Uterus (tissue), 4 donors: ENCODE results near the gene NR2F2. TPM values are rescaled to one million over a fixed set of nuclear protein-coding genes. Genes with fewer than 3 reads are reported as not detected.

Source experiments
- DNase-seq, 2 donors: peaks; one replicate each; pipeline ENCODE4 v3.0.0-alpha.2; 2019 to 2020
- H3K27ac ChIP-seq, 2 donors: fragments of 200-600 bp; sonication (generic); 1 replicate in 1 of 2; 2 replicates in 1 of 2; pipeline ENCODE4 v1.5.1; 2016 to 2018
- H3K27me3 ChIP-seq, 2 donors: fragments of 200-600 bp; sonication (generic); one replicate each; pipeline ENCODE4 v1.5.1; 2018 to 2019; ENCODE audit warnings: control low read depth in 1 of 2
- H3K36me3 ChIP-seq, 2 donors: fragments of 200-600 bp; sonication (generic); one replicate each; pipeline ENCODE4 v1.5.1; 2019; ENCODE audit warnings: control low read depth in 1 of 2
- H3K4me1 ChIP-seq, 2 donors: fragments of 200-600 bp; sonication (generic); one replicate each; pipeline ENCODE4 v1.5.1; 2018 to 2019; ENCODE audit warnings: control low read depth in 1 of 2
- H3K4me3 ChIP-seq, 2 donors: fragments of 200-600 bp; sonication (generic); 1 replicate in 1 of 2; 2 replicates in 1 of 2; pipeline ENCODE4 v1.5.1; 2018 to 2019; ENCODE audit warnings: mild to moderate bottlenecking in 1 of 2
- H3K9me3 ChIP-seq, 2 donors: fragments of 200-600 bp; sonication (generic); one replicate each; pipeline ENCODE4 v1.5.1; 2019; ENCODE audit warnings: control low read depth in 1 of 2
- CTCF ChIP-seq, 4 experiments: fragments of 200-600 bp in 2 of 4; fragments of 450-650 bp in 2 of 4; sonication (generic) in 2 of 4; IDR thresholded peaks; one replicate each; pipeline ENCODE4 v1.5.1; 2016 to 2019; ENCODE audit warnings: antibody characterized with exemption in 4 of 4, mild to moderate bottlenecking in 2 of 4, moderate library complexity in 1 of 4
- POLR2A ChIP-seq, 2 donors: fragments of 450-650 bp; IDR thresholded peaks; one replicate each; pipeline ENCODE4 v1.6.1; 2016; ENCODE audit warnings: antibody characterized with exemption in 2 of 2, mild to moderate bottlenecking in 1 of 2, moderate library complexity in 1 of 2
- intact Hi-C: fragments of 100-400 bp; cut with DNase I; formaldehyde crosslinking; loops from one replicate; pipeline ENCODE4 v1.15.1; 2023; ENCODE audit warnings: low total_unique reads
- total RNA-seq, 4 donors: library from RNA; depleted of rRNA in 3 of 4; stranded (reverse); fragments of >200 nt in 3 of 4; gene quantifications; one replicate each; pipeline versions ENCODE4 v1.1.0 to v1.2.4, GENCODE V29; 2014 to 2023
- donor health status: DM: yes; HTN: yes; CAD: no.

Gene NR2F2
- total RNA-seq, 4 donors from 2014 or later: 23.6 to 255 (median 51.9) TPM

- TF ChIP-seq CTCF (IDR thresholded peaks at IDR 0.05): no peak
- peak in 1 of 2 donors; percentile 33 for TF ChIP-seq POLR2A (IDR thresholded peaks at IDR 0.05)
- intact Hi-C loops: loop anchor here (10.0 kb wide), 2 partner anchors 138 to 1058 kb away; no protein-coding TSS in a partner anchor
- Histone ChIP-seq H3K4me1 (no peaks in the 10 kb centered on the region), H3K4me3 (peak overlapping the region; percentile 69 to 73), H3K27ac (peak overlapping the region; percentile 98 to 100), H3K9me3 (no peaks in the 10 kb centered on the region), H3K27me3 (peaks cover 0 to 4% of the 10 kb centered on the region in 2 donors), H3K36me3 (no peaks in the 10 kb centered on the region)
- peak; percentile 81 to 83 for DNase-seq
These were observed 7.8 kb upstream of the NR2F2 start for GRCh38 chr15:96322536-96323318.

- Histone ChIP-seq H3K36me3 (no peaks in the 10 kb centered on the region), H3K27ac (peak overlapping the region; percentile 98 to 100), H3K27me3 (no peaks in the 10 kb centered on the region), H3K9me3 (no peaks in the 10 kb centered on the region), H3K4me1 (no peaks in the 10 kb centered on the region), H3K4me3 (peak overlapping the region; percentile 69 to 73)
- no peak for DNase-seq
- intact Hi-C loops: loop anchor here (10.0 kb wide), 2 partner anchors 139 to 1059 kb away; no protein-coding TSS in a partner anchor
- no peak for TF ChIP-seq POLR2A (IDR thresholded peaks at IDR 0.05)
- TF ChIP-seq CTCF (IDR thresholded peaks at IDR 0.05): no peak
These were observed 7.0 kb upstream of the NR2F2 start for GRCh38 chr15:96323319-96324145.

- TF ChIP-seq CTCF (IDR thresholded peaks at IDR 0.05): no peak
- TF ChIP-seq POLR2A (IDR thresholded peaks at IDR 0.05): peak in 1 of 2 donors; percentile 40
- no peaks in the 10 kb centered on the region for H3K36me3 ChIP-seq
- intact Hi-C loops: loop anchor here (10.0 kb wide), 2 partner anchors 140 to 1060 kb away; no protein-coding TSS in a partner anchor
These were observed 6.2 kb upstream of the NR2F2 start for GRCh38 chr15:96324192-96324895.

GRCh38 chr15:96324940-96325540, 5.5 kb upstream of the NR2F2 start:
- Histone ChIP-seq H3K36me3 (no peaks in the 10 kb centered on the region), H3K9me3 (no peaks in the 10 kb centered on the region), H3K27me3 (no peaks in the 10 kb centered on the region), H3K27ac (peak overlapping the region; percentile 98 to 100), H3K4me3 (peak overlapping the region; percentile 69 to 79), H3K4me1 (no peaks in the 10 kb centered on the region)
- TF ChIP-seq CTCF (IDR thresholded peaks at IDR 0.05) (no peak), POLR2A (IDR thresholded peaks at IDR 0.05) (no peak)
- no peak for DNase-seq
- intact Hi-C loops: loop anchor here (10.0 kb wide), 2 partner anchors 140 to 1060 kb away; no protein-coding TSS in a partner anchor

More at GRCh38 chr15:96324192-96324895, 6.2 kb upstream of the NR2F2 start:
- no peaks in the 10 kb centered on the region for H3K27me3 ChIP-seq
- H3K4me3 ChIP-seq: peak overlapping the region; percentile 11 to 69
- no peaks in the 10 kb centered on the region for H3K4me1 ChIP-seq
- H3K9me3 ChIP-seq: no peaks in the 10 kb centered on the region
- H3K27ac ChIP-seq: peak overlapping the region; percentile 98 to 100
- peak; percentile 76 to 81 for DNase-seq
